HCT116 (cell line): ENCODE results near the gene TTC38. TPM values are rescaled to one million over a fixed set of nuclear protein-coding genes. Genes with fewer than 3 reads are reported as not detected.

Experiments used
- ATAC-seq: fragments of 200-7000 bp; cut with Tn5 transposase; 2 replicates; pipeline ENCODE4 v1.9.1; 2020; ENCODE audit warnings: mild to moderate bottlenecking, moderate library complexity
- BruUV-seq: library from RNA; stranded (reverse); fragments of 400-500 nt; replicated peaks from 2 replicates; lab custom pipeline; 2021; lab: Mats Ljungman, UMichigan
- CTCF ChIA-PET: fragments of 300-600 bp; sonication (Branson Sonifier 250); formaldehyde crosslinking; loops from one replicate; lab custom pipeline; 2021; ENCODE audit warnings: antibody characterized with exemption; lab: Charles Lee
- POLR2A ChIA-PET: fragments of 300-600, 350-600 bp; sonication (Branson Sonifier 250); formaldehyde crosslinking; loops from one replicate; lab custom pipeline; 2021; ENCODE audit warnings: antibody characterized with exemption; lab: Charles Lee
- RAD21 ChIA-PET, 2 experiments: fragments of 300-600 bp; sonication (Branson Sonifier 250); formaldehyde crosslinking; loops; one replicate each; lab custom pipeline; 2023; ENCODE audit warnings: low total read pairs in 2 of 2; ENCODE audit not compliant: uncharacterized antibody in 2 of 2, unreplicated experiment in 2 of 2, low non-redundant PET in 1 of 2; lab: Charles Lee
- DNase-seq: peaks from one replicate; pipeline ENCODE4 v3.0.0-alpha.2; 2010; ENCODE audit warnings: low read depth, low spot score
- H2AFZ ChIP-seq: fragments of 200-600 bp; shearing (Covaris generic), sonication (generic); 2 replicates; pipeline ENCODE4 v1.6.1; 2017; ENCODE audit warnings: low read depth, mixed run types, mixed read lengths, antibody characterized with exemption, low read length; ENCODE audit not compliant: poor library complexity, severe bottlenecking
- H3K27ac ChIP-seq: 2 replicates; pipeline ENCODE4 v1.5.1; 2012; ENCODE audit warnings: low read depth, low read length
- H3K27me3 ChIP-seq: fragments of 200-600 bp; sonication (generic); 2 replicates; pipeline ENCODE4 v1.6.1; 2016; ENCODE audit warnings: mixed run types, low read length, mixed read lengths; ENCODE audit not compliant: insufficient read depth
- H3K36me3 ChIP-seq, 2 experiments: fragments of 200-500 bp in 1 of 2; fragments of 200-600 bp in 1 of 2; sonication (Bioruptor generic) in 1 of 2; sonication (generic) in 1 of 2; 2 replicates each; pipeline versions ENCODE4 v1.5.1 to v1.6.1; 2014 to 2016; ENCODE audit warnings: low read length in 2 of 2, inconsistent platforms in 1 of 2, mixed read lengths in 1 of 2, mixed run types in 1 of 2; ENCODE audit not compliant: insufficient read depth in 2 of 2, control insufficient read depth in 1 of 2
- H3K4me1 ChIP-seq, 2 experiments: fragments of 200-600 bp in 1 of 2; sonication (generic) in 1 of 2; 2 replicates each; pipeline versions ENCODE4 v1.5.1 to v1.6.1; 2012 to 2017; ENCODE audit warnings: low read length in 2 of 2, inconsistent platforms in 1 of 2, mild to moderate bottlenecking in 1 of 2, mixed read lengths in 1 of 2, mixed run types in 1 of 2, moderate library complexity in 1 of 2; ENCODE audit not compliant: insufficient read depth in 2 of 2, control insufficient read depth in 1 of 2
- H3K4me2 ChIP-seq: fragments of 200-600 bp; sonication (generic); 2 replicates; pipeline ENCODE4 v1.6.1; 2017; ENCODE audit warnings: mixed run types, low read length, mixed read lengths
- H3K4me3 ChIP-seq, 2 experiments: fragments of 200-600 bp in 1 of 2; sonication (generic) in 1 of 2; replicated peaks in 1 of 2; 2 replicates each; pipeline ENCODE4 v1.5.1; 2011 to 2016; ENCODE audit warnings: low read length in 2 of 2, control low read depth in 1 of 2, low read depth in 1 of 2, mild to moderate bottlenecking in 1 of 2, mixed read lengths in 1 of 2, mixed run types in 1 of 2
- H3K79me2 ChIP-seq: fragments of 200-600 bp; sonication (generic); 2 replicates; pipeline ENCODE4 v1.6.1; 2017; ENCODE audit warnings: mild to moderate bottlenecking, mixed run types, low read length, moderate library complexity, mixed read lengths; ENCODE audit not compliant: insufficient read depth
- H3K9ac ChIP-seq: fragments of 200-600 bp; sonication (generic); 2 replicates; pipeline ENCODE4 v1.6.1; 2016; ENCODE audit warnings: low read length, mixed read lengths
- H3K9me2 ChIP-seq: fragments of 200-600 bp; sonication (generic), shearing (Covaris generic); 2 replicates; pipeline ENCODE4 v1.6.1; 2017; ENCODE audit warnings: mixed run types, mild to moderate bottlenecking, moderate library complexity; ENCODE audit not compliant: insufficient read depth
- H3K9me3 ChIP-seq, 2 experiments: fragments of 200-500 bp in 1 of 2; fragments of 200-600 bp in 1 of 2; sonication (Bioruptor generic) in 1 of 2; sonication (generic) in 1 of 2; 2 replicates each; pipeline ENCODE4 v1.6.1; 2014 to 2017; ENCODE audit warnings: low read length in 2 of 2, mixed read lengths in 2 of 2, inconsistent platforms in 1 of 2, low read depth in 1 of 2, mild to moderate bottlenecking in 1 of 2, mixed run types in 1 of 2, moderate library complexity in 1 of 2; ENCODE audit not compliant: control insufficient read depth in 1 of 2, insufficient read depth in 1 of 2
- H4K20me1 ChIP-seq: fragments of 200-600 bp; sonication (generic), shearing (Covaris generic); 2 replicates; pipeline ENCODE4 v1.6.1; 2017; ENCODE audit warnings: mixed run types, mild to moderate bottlenecking, moderate library complexity; ENCODE audit not compliant: insufficient read depth
- CBX3 ChIP-seq: IDR thresholded peaks from 2 replicates; pipeline ENCODE4 v1.6.1; 2012; ENCODE audit warnings: low read depth
- CEBPB ChIP-seq: IDR thresholded peaks from 2 replicates; pipeline ENCODE4 v1.6.1; 2012; ENCODE audit warnings: low read depth
- EGR1 ChIP-seq: IDR thresholded peaks from 2 replicates; pipeline ENCODE4 v1.6.1; 2012; ENCODE audit warnings: low read depth
- ELF1 ChIP-seq: IDR thresholded peaks from 2 replicates; pipeline ENCODE4 v1.6.1; 2012; ENCODE audit warnings: low read depth, borderline replicate concordance
- EZH2phosphoT487 ChIP-seq: fragments of 200-600 bp; IDR thresholded peaks from 2 replicates; pipeline ENCODE4 v1.6.1; 2018; ENCODE audit warnings: antibody characterized with exemption, borderline replicate concordance
- FOSL1 ChIP-seq: IDR thresholded peaks from 2 replicates; pipeline ENCODE4 v1.6.1; 2012; ENCODE audit warnings: low read depth
- JUND ChIP-seq: IDR thresholded peaks from 2 replicates; pipeline ENCODE4 v1.6.1; 2012
- POLR2AphosphoS5 ChIP-seq: IDR thresholded peaks from 2 replicates; pipeline ENCODE4 v1.6.1; 2011; ENCODE audit warnings: mild to moderate bottlenecking, low read depth, low read length, moderate library complexity
- SIN3A ChIP-seq: IDR thresholded peaks from 2 replicates; pipeline ENCODE4 v1.6.1; 2012; ENCODE audit warnings: low read depth
- SRF ChIP-seq: IDR thresholded peaks from 2 replicates; pipeline ENCODE4 v1.6.1; 2012; ENCODE audit warnings: low read depth
- intact Hi-C: fragments of 100-400 bp; cut with micrococcal nuclease; formaldehyde crosslinking; loops from 2 replicates; pipeline ENCODE4 v1.10.0; 2022
- total RNA-seq: library from RNA; stranded (reverse); gene quantifications from one replicate; pipeline ENCODE4 v1.2.1, GENCODE V29; 2021; ENCODE audit not compliant: unreplicated experiment
- TF ChIP-seq, protein P1 (sequence below): IDR thresholded peaks from 2 replicates; pipeline ENCODE4 v1.6.1; 2011; ENCODE audit warnings: mild to moderate bottlenecking, low read length, moderate library complexity; ENCODE audit not compliant: insufficient replicate concordance; ENCODE audit errors: extremely low read depth
- TF ChIP-seq, protein P2 (sequence below): IDR thresholded peaks from 2 replicates; pipeline ENCODE4 v1.6.1; 2012
- TF ChIP-seq, protein P3 (sequence below): IDR thresholded peaks from 2 replicates; pipeline ENCODE4 v1.6.1; 2012; ENCODE audit warnings: low read depth

The TTC38 gene
- total RNA-seq, 1 experiment from 2014 or later = 22.9 TPM

DNA sequence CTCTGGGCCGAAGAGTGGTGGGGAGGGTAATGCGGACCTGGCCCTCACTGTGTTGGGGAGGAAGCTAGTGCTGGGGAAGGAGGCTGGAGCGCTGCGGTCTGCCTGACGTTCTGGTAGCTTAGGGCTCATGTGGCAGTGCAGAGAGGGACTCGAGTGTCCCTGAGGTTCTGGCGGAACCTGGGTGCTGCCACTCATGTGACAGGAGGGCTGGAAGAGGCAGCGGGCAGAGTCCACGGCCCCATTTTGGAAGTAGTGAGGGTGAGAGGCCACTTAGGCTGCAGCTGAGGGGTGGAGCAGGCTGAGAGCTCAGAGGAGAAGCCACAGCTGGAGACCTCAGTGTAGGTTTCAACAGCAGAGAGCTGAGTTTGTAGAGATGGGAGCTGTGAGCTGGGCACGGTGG, 51.5 kb downstream of the TTC38 start:
- Histone ChIP-seq H3K4me3 (no peak overlapping the region), H3K9me2 (no peaks in the 10 kb centered on the region), H3K4me2 (no peak overlapping the region), H3K4me1 (no peaks in the 10 kb centered on the region), H3K79me2 (peaks cover 30% of the 10 kb centered on the region; the same call in 1 of the 2 replicates), H3K9me3 (no peaks in the 10 kb centered on the region), H3K9ac (no peak overlapping the region), H3K27me3 (no peaks in the 10 kb centered on the region), H3K36me3 (peaks cover 34 to 40% of the 10 kb centered on the region in 2 experiments), H3K27ac (no peak overlapping the region), H4K20me1 (no peaks in the 10 kb centered on the region), H2AFZ (no peak overlapping the region)
- BruUV-seq = no TSS peak
- TF ChIP-seq, protein P1, sequence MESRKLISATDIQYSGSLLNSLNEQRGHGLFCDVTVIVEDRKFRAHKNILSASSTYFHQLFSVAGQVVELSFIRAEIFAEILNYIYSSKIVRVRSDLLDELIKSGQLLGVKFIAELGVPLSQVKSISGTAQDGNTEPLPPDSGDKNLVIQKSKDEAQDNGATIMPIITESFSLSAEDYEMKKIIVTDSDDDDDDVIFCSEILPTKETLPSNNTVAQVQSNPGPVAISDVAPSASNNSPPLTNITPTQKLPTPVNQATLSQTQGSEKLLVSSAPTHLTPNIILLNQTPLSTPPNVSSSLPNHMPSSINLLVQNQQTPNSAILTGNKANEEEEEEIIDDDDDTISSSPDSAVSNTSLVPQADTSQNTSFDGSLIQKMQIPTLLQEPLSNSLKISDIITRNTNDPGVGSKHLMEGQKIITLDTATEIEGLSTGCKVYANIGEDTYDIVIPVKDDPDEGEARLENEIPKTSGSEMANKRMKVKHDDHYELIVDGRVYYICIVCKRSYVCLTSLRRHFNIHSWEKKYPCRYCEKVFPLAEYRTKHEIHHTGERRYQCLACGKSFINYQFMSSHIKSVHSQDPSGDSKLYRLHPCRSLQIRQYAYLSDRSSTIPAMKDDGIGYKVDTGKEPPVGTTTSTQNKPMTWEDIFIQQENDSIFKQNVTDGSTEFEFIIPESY = no peak
- TF ChIP-seq, protein P2, sequence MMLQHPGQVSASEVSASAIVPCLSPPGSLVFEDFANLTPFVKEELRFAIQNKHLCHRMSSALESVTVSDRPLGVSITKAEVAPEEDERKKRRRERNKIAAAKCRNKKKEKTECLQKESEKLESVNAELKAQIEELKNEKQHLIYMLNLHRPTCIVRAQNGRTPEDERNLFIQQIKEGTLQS = no peak
- TF ChIP-seq SIN3A = no peak
- no peak for TF ChIP-seq ELF1
- TF ChIP-seq EZH2phosphoT487 = no peak
- intact Hi-C loops = no loop called here
- ChIA-PET RAD21 (no interaction called here), CTCF (no interaction called here), POLR2A (no interaction called here)
- DNase-seq (no peak), ATAC-seq (no peak)

DNA sequence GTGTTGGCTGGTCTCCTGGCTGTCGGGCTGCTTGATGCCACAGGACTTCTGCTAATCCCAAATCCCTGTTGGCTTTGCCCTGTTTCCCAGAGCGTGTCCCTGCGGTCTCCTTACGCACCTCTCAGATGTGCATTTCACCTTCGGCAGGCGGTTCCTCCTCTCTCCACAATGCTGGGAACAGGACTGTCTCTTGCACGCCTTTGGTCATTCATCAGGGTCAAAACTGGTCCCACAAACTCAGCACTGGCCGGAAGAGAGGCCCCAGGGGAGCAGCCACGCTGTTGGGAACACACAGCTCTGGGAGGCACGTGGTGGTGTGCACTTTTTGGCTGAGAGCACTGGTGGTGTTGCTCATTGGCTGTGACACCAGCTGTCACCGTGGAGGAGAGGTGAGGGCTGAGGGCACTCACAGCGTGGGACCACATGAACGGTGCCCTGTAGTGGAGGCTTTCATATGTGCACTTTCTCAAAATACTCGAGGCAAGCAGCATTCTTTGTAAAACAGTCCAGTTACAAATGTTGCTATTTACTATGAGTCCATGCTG, 52.4 kb downstream of the TTC38 start:
- no peak overlapping the region for H2AFZ ChIP-seq
- H3K4me1 ChIP-seq = no peaks in the 10 kb centered on the region
- BruUV-seq = no TSS peak
- no peak overlapping the region for H3K4me3 ChIP-seq
- no peak for DNase-seq
- CTCF ChIA-PET = no interaction called here
- H3K79me2 ChIP-seq = peaks cover 30% of the 10 kb centered on the region; the same call in 1 of the 2 replicates
- H4K20me1 ChIP-seq = no peaks in the 10 kb centered on the region
- H3K4me2 ChIP-seq = no peak overlapping the region
- no peaks in the 10 kb centered on the region for H3K27me3 ChIP-seq
- RAD21 ChIA-PET = no interaction called here
- H3K9me3 ChIP-seq = no peaks in the 10 kb centered on the region
- peaks cover 33 to 41% of the 10 kb centered on the region in 2 experiments for H3K36me3 ChIP-seq
- H3K9me2 ChIP-seq = no peaks in the 10 kb centered on the region
- POLR2A ChIA-PET = no interaction called here
- H3K27ac ChIP-seq = no peak overlapping the region
- intact Hi-C loops = no loop called here
- no peak for ATAC-seq
- H3K9ac ChIP-seq = no peak overlapping the region
- TF ChIP-seq, protein P3, sequence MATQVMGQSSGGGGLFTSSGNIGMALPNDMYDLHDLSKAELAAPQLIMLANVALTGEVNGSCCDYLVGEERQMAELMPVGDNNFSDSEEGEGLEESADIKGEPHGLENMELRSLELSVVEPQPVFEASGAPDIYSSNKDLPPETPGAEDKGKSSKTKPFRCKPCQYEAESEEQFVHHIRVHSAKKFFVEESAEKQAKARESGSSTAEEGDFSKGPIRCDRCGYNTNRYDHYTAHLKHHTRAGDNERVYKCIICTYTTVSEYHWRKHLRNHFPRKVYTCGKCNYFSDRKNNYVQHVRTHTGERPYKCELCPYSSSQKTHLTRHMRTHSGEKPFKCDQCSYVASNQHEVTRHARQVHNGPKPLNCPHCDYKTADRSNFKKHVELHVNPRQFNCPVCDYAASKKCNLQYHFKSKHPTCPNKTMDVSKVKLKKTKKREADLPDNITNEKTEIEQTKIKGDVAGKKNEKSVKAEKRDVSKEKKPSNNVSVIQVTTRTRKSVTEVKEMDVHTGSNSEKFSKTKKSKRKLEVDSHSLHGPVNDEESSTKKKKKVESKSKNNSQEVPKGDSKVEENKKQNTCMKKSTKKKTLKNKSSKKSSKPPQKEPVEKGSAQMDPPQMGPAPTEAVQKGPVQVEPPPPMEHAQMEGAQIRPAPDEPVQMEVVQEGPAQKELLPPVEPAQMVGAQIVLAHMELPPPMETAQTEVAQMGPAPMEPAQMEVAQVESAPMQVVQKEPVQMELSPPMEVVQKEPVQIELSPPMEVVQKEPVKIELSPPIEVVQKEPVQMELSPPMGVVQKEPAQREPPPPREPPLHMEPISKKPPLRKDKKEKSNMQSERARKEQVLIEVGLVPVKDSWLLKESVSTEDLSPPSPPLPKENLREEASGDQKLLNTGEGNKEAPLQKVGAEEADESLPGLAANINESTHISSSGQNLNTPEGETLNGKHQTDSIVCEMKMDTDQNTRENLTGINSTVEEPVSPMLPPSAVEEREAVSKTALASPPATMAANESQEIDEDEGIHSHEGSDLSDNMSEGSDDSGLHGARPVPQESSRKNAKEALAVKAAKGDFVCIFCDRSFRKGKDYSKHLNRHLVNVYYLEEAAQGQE = no peak
- TF ChIP-seq FOSL1 = no peak
- TF ChIP-seq POLR2AphosphoS5 = no peak
- TF ChIP-seq EZH2phosphoT487 = no peak
- TF ChIP-seq ELF1 = no peak
- TF ChIP-seq, protein P1 = no peak
- no peak for TF ChIP-seq CEBPB
- TF ChIP-seq JUND = no peak
- TF ChIP-seq SRF = no peak
- TF ChIP-seq EGR1 = no peak
- TF ChIP-seq CBX3 = no peak
